Esophagus squamous epithelium (tissue), 4 donors: ENCODE results near the gene LACTBL1.

ENCODE experiments used
- CTCF ChIP-seq, 6 experiments: fragments of 450-650 bp in 4 of 6; fragments of 200-600 bp in 2 of 6; sonication (generic) in 2 of 6; IDR thresholded peaks; one replicate each; pipeline ENCODE4 v1.5.1; 2016 to 2019; ENCODE audit warnings: antibody characterized with exemption in 6 of 6, mild to moderate bottlenecking in 4 of 6, moderate library complexity in 4 of 6
- POLR2A ChIP-seq, 4 donors: fragments of 450-650 bp; IDR thresholded peaks; one replicate each; pipeline ENCODE4 v1.6.1; 2017; ENCODE audit warnings: antibody characterized with exemption in 4 of 4, mild to moderate bottlenecking in 4 of 4, moderate library complexity in 3 of 4

GRCh38 chr1:22976461-22977243 lies 4.0 kb upstream of the LACTBL1 start:
- TF ChIP-seq CTCF (IDR thresholded peaks at IDR 0.05): peak; percentile 48 to 92 (median 74)
- no peak for TF ChIP-seq POLR2A (IDR thresholded peaks at IDR 0.05)
